HepG2 (cell line): ENCODE data around the gene CLUH. TPM values are rescaled to one million over a fixed set of nuclear protein-coding genes. Genes with fewer than 3 reads are reported as not detected.

ENCODE experiments used
- ATAC-seq: fragments of 200-7000 bp; cut with Tn5 transposase; 3 replicates; pipeline ENCODE4 v1.9.1; 2020; ENCODE audit warnings: mild to moderate bottlenecking, moderate library complexity
- BruUV-seq: library from RNA; stranded (reverse); fragments of 400-500 nt; replicated peaks from 2 replicates; lab custom pipeline; 2021; lab: Mats Ljungman, UMichigan
- CTCF ChIA-PET: fragments of 300-600 bp; formaldehyde crosslinking; extraction: SDS; loops from one replicate; lab custom pipeline; 2021; ENCODE audit warnings: low total read pairs, inconsistent platforms, low intra/inter-chr PET ratio; lab: Yijun Ruan, JAX
- POLR2A ChIA-PET: fragments of 350-600 bp; sonication (Branson Sonifier 250); formaldehyde crosslinking; loops from one replicate; lab custom pipeline; 2020; ENCODE audit warnings: antibody characterized with exemption, inconsistent platforms; lab: Yijun Ruan, JAX
- DNase-seq: peaks from one replicate; pipeline ENCODE4 v3.0.0-alpha.2; 2015; ENCODE audit warnings: low spot score
- FAIRE-seq: peaks from 3 replicates; lab custom pipeline; 2011; peaks lifted over from hg19 to GRCh38; lab: Jason Lieb, UNC
- H2AFZ ChIP-seq: one replicate; pipeline ENCODE4 v1.6.1; 2011; ENCODE audit warnings: low read length, inconsistent platforms
- H3K27ac ChIP-seq: fragments of 300-600 bp; 3 replicates; pipeline ENCODE4 v1.8.0; 2011; ENCODE audit warnings: mixed run types, mild to moderate bottlenecking, mixed read lengths, low read length, inconsistent platforms; ENCODE audit not compliant: insufficient read depth; ENCODE audit errors: extremely low read length
- H3K27me3 ChIP-seq, 2 experiments: fragments of 200-600 bp in 1 of 2; 2 replicates in 1 of 2; 3 replicates in 1 of 2; pipeline versions ENCODE4 v1.6.0 to v1.8.0; 2011; ENCODE audit warnings: low read length in 2 of 2, mild to moderate bottlenecking in 2 of 2, moderate library complexity in 2 of 2, inconsistent platforms in 1 of 2; ENCODE audit not compliant: insufficient read depth in 2 of 2, control insufficient read depth in 1 of 2
- H3K36me3 ChIP-seq, 2 experiments: fragments of 200-600 bp in 1 of 2; replicated peaks in 1 of 2; 2 replicates in 1 of 2; 3 replicates in 1 of 2; pipeline versions ENCODE4 v1.5.1 to v1.8.0; 2011; ENCODE audit warnings: low read length in 2 of 2, inconsistent platforms in 1 of 2; ENCODE audit not compliant: insufficient read depth in 2 of 2, control insufficient read depth in 1 of 2
- H3K4me1 ChIP-seq: 2 replicates; pipeline ENCODE4 v1.5.1; 2012; ENCODE audit warnings: low read length, inconsistent platforms; ENCODE audit not compliant: insufficient read depth
- H3K4me2 ChIP-seq: 2 replicates; pipeline ENCODE4 v1.6.0; 2011; ENCODE audit warnings: low read depth, low read length, inconsistent platforms
- H3K4me3 ChIP-seq, 3 experiments: fragments of 200-600 bp in 1 of 3; sonication (generic), shearing (Covaris generic) in 1 of 3; replicated peaks in 1 of 3; 2 replicates each; pipeline ENCODE4 v1.5.1; 2011 to 2016; ENCODE audit warnings: low read length in 3 of 3, inconsistent platforms in 2 of 3, low read depth in 2 of 3, mild to moderate bottlenecking in 2 of 3, control low read depth in 1 of 3, mixed read lengths in 1 of 3; ENCODE audit not compliant: insufficient read depth in 1 of 3
- H3K79me2 ChIP-seq: one replicate; pipeline ENCODE4 v1.6.1; 2011; ENCODE audit warnings: low read length, inconsistent platforms; ENCODE audit not compliant: insufficient read depth
- H3K9ac ChIP-seq: 2 replicates; pipeline ENCODE4 v1.6.0; 2011; ENCODE audit warnings: mild to moderate bottlenecking, low read depth, low read length, inconsistent platforms; ENCODE audit not compliant: insufficient read depth
- H3K9me3 ChIP-seq: 2 replicates; pipeline ENCODE4 v1.5.1; 2012; ENCODE audit warnings: mild to moderate bottlenecking, low read length
- H4K20me1 ChIP-seq: 2 replicates; pipeline ENCODE4 v1.6.0; 2011; ENCODE audit warnings: inconsistent platforms, mild to moderate bottlenecking, low read length, moderate library complexity; ENCODE audit not compliant: insufficient read depth
- ARNTL ChIP-seq: sonication (generic); formaldehyde crosslinking; IDR thresholded peaks from 2 replicates; pipeline ENCODE4 v1.4.0; 2020; ENCODE audit warnings: mild to moderate bottlenecking, missing genetic modification reagents
- CENPX ChIP-seq: sonication (generic); formaldehyde crosslinking; IDR thresholded peaks from 2 replicates; pipeline ENCODE4 v1.9.0; 2021; ENCODE audit warnings: mild to moderate bottlenecking, missing genetic modification reagents, moderate library complexity
- ERF ChIP-seq: IDR thresholded peaks from 2 replicates; pipeline ENCODE4 v1.6.1; 2018; ENCODE audit warnings: missing biosample characterization, missing genetic modification reagents
- ETV5 ChIP-seq: IDR thresholded peaks from 2 replicates; pipeline ENCODE4 v1.6.1; 2018; ENCODE audit warnings: missing biosample characterization, missing genetic modification reagents, inconsistent platforms, borderline replicate concordance
- ETV6 ChIP-seq: sonication (generic); formaldehyde crosslinking; conservative IDR thresholded peaks from 2 replicates; pipeline ENCODE4 v1.4.0; 2020; ENCODE audit warnings: missing genetic modification reagents
- FOXC1 ChIP-seq: sonication (generic); formaldehyde crosslinking; IDR thresholded peaks from 2 replicates; pipeline ENCODE4 v1.8.0; 2022; ENCODE audit warnings: mild to moderate bottlenecking, missing genetic modification reagents, borderline replicate concordance
- GABPB1 ChIP-seq: IDR thresholded peaks from 2 replicates; pipeline ENCODE4 v1.6.1; 2016; ENCODE audit warnings: mild to moderate bottlenecking, missing genetic modification reagents, moderate library complexity, missing compliant biosample characterization
- GFI1 ChIP-seq: sonication (generic); formaldehyde crosslinking; IDR thresholded peaks from 2 replicates; pipeline ENCODE4 v1.5.0; 2020; ENCODE audit warnings: missing genetic modification reagents, mild to moderate bottlenecking, borderline replicate concordance
- HNRNPK ChIP-seq: fragments of 200-400 bp; formaldehyde crosslinking; IDR thresholded peaks from 2 replicates; pipeline ENCODE4 v1.6.1; 2018; ENCODE audit warnings: low read length, low read depth, moderate library complexity, mild to moderate bottlenecking; ENCODE audit not compliant: poor library complexity, severe bottlenecking
- TBL1XR1 ChIP-seq: fragments of 150-350 bp; IDR thresholded peaks from 2 replicates; pipeline ENCODE4 v1.6.1; 2014; ENCODE audit warnings: borderline replicate concordance, low read length; ENCODE audit not compliant: partially characterized antibody
- TBX2 ChIP-seq: sonication (generic); formaldehyde crosslinking; IDR thresholded peaks from 2 replicates; pipeline ENCODE4 v1.5.0; 2020; ENCODE audit warnings: missing genetic modification reagents, mild to moderate bottlenecking, borderline replicate concordance
- U2AF2 ChIP-seq: fragments of 200-400 bp; formaldehyde crosslinking; IDR thresholded peaks from 2 replicates; pipeline ENCODE4 v1.6.1; 2017; ENCODE audit warnings: low read depth, mild to moderate bottlenecking, low read length
- ZKSCAN1 ChIP-seq: fragments of 150-350 bp; IDR thresholded peaks from 2 replicates; pipeline ENCODE4 v1.6.1; 2014; ENCODE audit warnings: low read length
- ZKSCAN5 ChIP-seq: sonication (generic); formaldehyde crosslinking; IDR thresholded peaks from 2 replicates; pipeline ENCODE4 v1.5.1; 2020; ENCODE audit warnings: mild to moderate bottlenecking, missing genetic modification reagents
- ZMYM3 ChIP-seq: sonication (generic); formaldehyde crosslinking; IDR thresholded peaks from 2 replicates; pipeline ENCODE4 v1.5.1; 2020; ENCODE audit warnings: mild to moderate bottlenecking, missing genetic modification reagents
- ZNF777 ChIP-seq: sonication (generic); formaldehyde crosslinking; IDR thresholded peaks from 2 replicates; pipeline ENCODE4 v1.4.0; 2020; ENCODE audit warnings: missing genetic modification reagents
- WGBS: methylation state at CpG from one replicate; pipeline ENCODE4 v1.1.6; 2017; ENCODE audit warnings: low lambda C conversion rate; 5-methylcytosine and 5-hydroxymethylcytosine counted together
- in situ Hi-C: cut with HindIII; loops from 2 replicates; pipeline ENCODE4 v1.10.0; 2017; ENCODE audit warnings: low pct_unique_long_range_greater_than_20kb; ENCODE audit not compliant: extremely low pct_ligation_motif_present
- intact Hi-C: fragments of 100-400 bp; cut with micrococcal nuclease; formaldehyde crosslinking; loops from one replicate; pipeline ENCODE4 v1.10.0; 2022; ENCODE audit not compliant: unreplicated experiment
- polyA plus RNA-seq, 8 experiments: library from polyadenylated mRNA; depleted of rRNA in 3 of 8; stranded (reverse) in 7 of 8; unstranded in 1 of 8; fragments of >200 nt; fragmentation: Illumina TruSeq in 4 of 8; extraction: Trizol in 4 of 8; gene quantifications; 2 replicates each; pipeline versions ENCODE4 v1.2.1 to v1.2.3, GENCODE V29; 2011 to 2016; ENCODE audit warnings: low read depth in 4 of 8, missing spikeins in 1 of 8, mixed read lengths in 1 of 8; ENCODE audit not compliant: insufficient read depth in 1 of 8
- total RNA-seq, 5 experiments: library from RNA; depleted of rRNA; stranded (reverse); fragments of >200 nt; fragmentation: Illumina TruSeq; extraction: Trizol; gene quantifications; 2 replicates each; pipeline ENCODE4 v1.2.3, GENCODE V29; 2016; ENCODE audit warnings: low read depth in 1 of 5
- TF ChIP-seq, protein P1 (sequence below): sonication (generic); formaldehyde crosslinking; IDR thresholded peaks from 2 replicates; pipeline ENCODE4; 2020; ENCODE audit warnings: missing genetic modification reagents, mild to moderate bottlenecking, borderline replicate concordance
- TF ChIP-seq, protein P2 (sequence below): fragments of 450-650 bp; IDR thresholded peaks from 2 replicates; pipeline ENCODE4 v1.6.1; 2017; ENCODE audit warnings: mild to moderate bottlenecking

Gene CLUH
- total and polyA plus RNA-seq, 2 of the 13 experiments (the other 11 are each of a cell fraction or from before 2014, with no cell fraction given) = 30.9 to 60.5 TPM

DNA sequence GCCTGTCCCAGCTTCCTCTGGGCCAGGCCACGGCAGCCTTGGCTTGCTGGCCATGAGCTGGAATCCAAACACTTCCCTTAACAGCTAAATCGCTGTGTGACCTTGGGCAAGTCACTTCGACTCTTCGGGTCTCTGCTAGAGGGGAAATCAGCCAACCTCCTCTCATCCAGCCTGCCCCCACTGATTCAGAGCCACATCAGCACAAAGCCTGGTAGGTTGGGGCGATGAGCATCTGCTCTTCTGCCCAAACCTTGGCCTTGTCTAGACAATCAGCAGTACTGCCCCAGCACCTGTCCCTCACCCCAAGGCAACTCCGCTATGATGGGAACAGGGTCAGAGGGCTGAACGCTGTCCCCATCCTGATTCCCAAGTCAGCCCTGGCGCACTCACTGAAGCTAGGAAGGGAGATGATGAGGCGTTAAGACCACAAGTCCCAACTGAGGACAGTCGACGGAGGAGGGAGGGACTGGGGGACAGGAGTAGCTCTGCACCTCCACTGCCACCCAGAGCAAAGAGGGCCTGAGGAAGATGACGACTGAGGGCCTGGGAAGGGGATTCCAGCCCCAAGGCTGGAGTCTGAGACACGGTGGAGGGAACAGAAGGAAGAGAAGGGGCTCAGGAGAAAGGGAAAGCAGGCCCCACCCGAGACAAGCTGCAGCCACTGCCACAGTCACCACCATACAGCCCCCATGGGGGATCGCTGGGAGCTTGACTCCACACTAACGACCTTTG, 1.3 kb downstream of the CLUH start:
- POLR2A ChIA-PET = interaction anchor here (1.0 to 2.4 kb wide), 12 partner anchors 9 to 374 kb away, joined by 3 to 19 read pairs (median 5); partner anchors contain the start of genes CCDC92B, METTL16, PAFAH1B1 and TSR1
- TSS peak; percentile 72 for BruUV-seq
- intact Hi-C loops = no loop called here
- TF ChIP-seq, protein P1, sequence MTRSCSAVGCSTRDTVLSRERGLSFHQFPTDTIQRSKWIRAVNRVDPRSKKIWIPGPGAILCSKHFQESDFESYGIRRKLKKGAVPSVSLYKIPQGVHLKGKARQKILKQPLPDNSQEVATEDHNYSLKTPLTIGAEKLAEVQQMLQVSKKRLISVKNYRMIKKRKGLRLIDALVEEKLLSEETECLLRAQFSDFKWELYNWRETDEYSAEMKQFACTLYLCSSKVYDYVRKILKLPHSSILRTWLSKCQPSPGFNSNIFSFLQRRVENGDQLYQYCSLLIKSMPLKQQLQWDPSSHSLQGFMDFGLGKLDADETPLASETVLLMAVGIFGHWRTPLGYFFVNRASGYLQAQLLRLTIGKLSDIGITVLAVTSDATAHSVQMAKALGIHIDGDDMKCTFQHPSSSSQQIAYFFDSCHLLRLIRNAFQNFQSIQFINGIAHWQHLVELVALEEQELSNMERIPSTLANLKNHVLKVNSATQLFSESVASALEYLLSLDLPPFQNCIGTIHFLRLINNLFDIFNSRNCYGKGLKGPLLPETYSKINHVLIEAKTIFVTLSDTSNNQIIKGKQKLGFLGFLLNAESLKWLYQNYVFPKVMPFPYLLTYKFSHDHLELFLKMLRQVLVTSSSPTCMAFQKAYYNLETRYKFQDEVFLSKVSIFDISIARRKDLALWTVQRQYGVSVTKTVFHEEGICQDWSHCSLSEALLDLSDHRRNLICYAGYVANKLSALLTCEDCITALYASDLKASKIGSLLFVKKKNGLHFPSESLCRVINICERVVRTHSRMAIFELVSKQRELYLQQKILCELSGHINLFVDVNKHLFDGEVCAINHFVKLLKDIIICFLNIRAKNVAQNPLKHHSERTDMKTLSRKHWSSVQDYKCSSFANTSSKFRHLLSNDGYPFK = no peak
- TF ChIP-seq ETV5 = no peak
- no peak for TF ChIP-seq ZKSCAN5 (CRISPR knock-in tag)
- TF ChIP-seq, protein P2, sequence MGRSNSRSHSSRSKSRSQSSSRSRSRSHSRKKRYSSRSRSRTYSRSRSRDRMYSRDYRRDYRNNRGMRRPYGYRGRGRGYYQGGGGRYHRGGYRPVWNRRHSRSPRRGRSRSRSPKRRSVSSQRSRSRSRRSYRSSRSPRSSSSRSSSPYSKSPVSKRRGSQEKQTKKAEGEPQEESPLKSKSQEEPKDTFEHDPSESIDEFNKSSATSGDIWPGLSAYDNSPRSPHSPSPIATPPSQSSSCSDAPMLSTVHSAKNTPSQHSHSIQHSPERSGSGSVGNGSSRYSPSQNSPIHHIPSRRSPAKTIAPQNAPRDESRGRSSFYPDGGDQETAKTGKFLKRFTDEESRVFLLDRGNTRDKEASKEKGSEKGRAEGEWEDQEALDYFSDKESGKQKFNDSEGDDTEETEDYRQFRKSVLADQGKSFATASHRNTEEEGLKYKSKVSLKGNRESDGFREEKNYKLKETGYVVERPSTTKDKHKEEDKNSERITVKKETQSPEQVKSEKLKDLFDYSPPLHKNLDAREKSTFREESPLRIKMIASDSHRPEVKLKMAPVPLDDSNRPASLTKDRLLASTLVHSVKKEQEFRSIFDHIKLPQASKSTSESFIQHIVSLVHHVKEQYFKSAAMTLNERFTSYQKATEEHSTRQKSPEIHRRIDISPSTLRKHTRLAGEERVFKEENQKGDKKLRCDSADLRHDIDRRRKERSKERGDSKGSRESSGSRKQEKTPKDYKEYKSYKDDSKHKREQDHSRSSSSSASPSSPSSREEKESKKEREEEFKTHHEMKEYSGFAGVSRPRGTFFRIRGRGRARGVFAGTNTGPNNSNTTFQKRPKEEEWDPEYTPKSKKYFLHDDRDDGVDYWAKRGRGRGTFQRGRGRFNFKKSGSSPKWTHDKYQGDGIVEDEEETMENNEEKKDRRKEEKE = no peak
- no peak for TF ChIP-seq FOXC1 (CRISPR knock-in tag)
- TF ChIP-seq GFI1 = no peak
- TF ChIP-seq HNRNPK = no peak
- no peak for TF ChIP-seq ZKSCAN1
- TF ChIP-seq TBL1XR1 = no peak
- TF ChIP-seq ZNF777 (CRISPR knock-in tag) = no peak
- TF ChIP-seq GABPB1 (CRISPR knock-in tag) = no peak
- no peak for TF ChIP-seq ETV6
- no peak for TF ChIP-seq TBX2 (CRISPR knock-in tag)
- no peak for TF ChIP-seq U2AF2
- no peak for TF ChIP-seq ARNTL (CRISPR knock-in tag)
- peak; percentile 89 for TF ChIP-seq ZMYM3 (CRISPR knock-in tag)
- TF ChIP-seq ERF (CRISPR knock-in tag) = no peak
- no peak for TF ChIP-seq CENPX (CRISPR knock-in tag)

More for the DNA sequence above, 1.3 kb downstream of the CLUH start:
- CTCF ChIA-PET = no interaction called here
- in situ Hi-C loops = no loop called here
- Histone ChIP-seq H3K27me3 (no peaks in the 10 kb centered on the region; a peak in 1 of 5 replicates), H3K4me1 (peaks cover 65% of the 10 kb centered on the region), H3K27ac (peak overlapping the region; percentile 87), H3K4me2 (peak overlapping the region; percentile 98), H4K20me1 (peaks cover 48% of the 10 kb centered on the region), H3K79me2 (peaks cover 58% of the 10 kb centered on the region), H3K4me3 (peak overlapping the region; percentile 75 to 91 (median 82)), H2AFZ (no peak overlapping the region), H3K9me3 (no peaks in the 10 kb centered on the region), H3K36me3 (0 out of 5 replicates have a peak, but pooled peaks cover 0 to 15% of the 10 kb centered on the region in 2 experiments), H3K9ac (peak overlapping the region; percentile 79)
- WGBS = 2% methylated on average over 13 of the region's 16 CpGs
- DNase-seq (no peak), FAIRE-seq (peak; percentile 30), ATAC-seq (peak; percentile 17)
